CD14-positive monocyte (primary cell): ENCODE measurements around the gene SMYD4. TPM values are rescaled to one million over a fixed set of nuclear protein-coding genes. Genes with fewer than 3 reads are reported as not detected.

ENCODE experiments used
- DNase-seq, 3 donors: peaks; one replicate each; pipeline ENCODE4 v3.0.0-alpha.2; 2011 to 2022
- H2AFZ ChIP-seq: 2 replicates; pipeline ENCODE4 v1.6.0; 2012; ENCODE audit warnings: mild to moderate bottlenecking, low read depth, low read length, inconsistent platforms; ENCODE audit not compliant: insufficient read depth, poor library complexity, severe bottlenecking
- H3K27ac ChIP-seq, 2 donors: 1 replicate in 1 of 2; 2 replicates in 1 of 2; pipeline ENCODE4 v1.5.1; 2012 to 2013; ENCODE audit warnings: low read length in 2 of 2, control low read depth in 1 of 2, inconsistent platforms in 1 of 2, low read depth in 1 of 2, mild to moderate bottlenecking in 1 of 2
- H3K27me3 ChIP-seq, 2 donors: one replicate each; pipeline versions ENCODE4 v1.6.0 to v1.6.1; 2011 to 2013; ENCODE audit warnings: low read length in 2 of 2; ENCODE audit not compliant: control insufficient read depth in 2 of 2, insufficient read depth in 2 of 2
- H3K36me3 ChIP-seq, 2 donors: replicated peaks in 1 of 2; 1 replicate in 1 of 2; 2 replicates in 1 of 2; pipeline versions ENCODE4 v1.5.1 to v1.6.1; 2012 to 2013; ENCODE audit warnings: low read length in 2 of 2, control low read depth in 1 of 2, inconsistent platforms in 1 of 2, mild to moderate bottlenecking in 1 of 2; ENCODE audit not compliant: insufficient read depth in 2 of 2, control insufficient read depth in 1 of 2
- H3K4me1 ChIP-seq, 2 donors: 1 replicate in 1 of 2; 2 replicates in 1 of 2; pipeline versions ENCODE4 v1.5.1 to v1.6.1; 2012 to 2013; ENCODE audit warnings: low read length in 2 of 2, control low read depth in 1 of 2, inconsistent platforms in 1 of 2, mild to moderate bottlenecking in 1 of 2, moderate library complexity in 1 of 2; ENCODE audit not compliant: insufficient read depth in 2 of 2, control insufficient read depth in 1 of 2
- H3K4me2 ChIP-seq: replicated peaks from 2 replicates; pipeline ENCODE3; 2012; ENCODE audit warnings: low read length, moderate library complexity, mild to moderate bottlenecking; ENCODE audit not compliant: poor library complexity, severe bottlenecking; ENCODE audit errors: extremely low read depth
- H3K4me3 ChIP-seq, 3 experiments: fragments of 200-600 bp in 1 of 3; sonication (generic) in 1 of 3; replicated peaks in 1 of 3; 1 replicate in 2 of 3; 2 replicates in 1 of 3; pipeline ENCODE4 v1.5.1; 2011 to 2013; ENCODE audit warnings: low read length in 3 of 3, mild to moderate bottlenecking in 3 of 3, control low read depth in 2 of 3, low read depth in 2 of 3, inconsistent platforms in 1 of 3, moderate library complexity in 1 of 3
- H3K79me2 ChIP-seq: 2 replicates; pipeline ENCODE4 v1.6.0; 2012; ENCODE audit warnings: mild to moderate bottlenecking, control low read depth, inconsistent platforms, low read length, moderate library complexity; ENCODE audit not compliant: insufficient read depth
- H3K9ac ChIP-seq: 2 replicates; pipeline ENCODE4 v1.6.0; 2017; ENCODE audit warnings: low read length, mild to moderate bottlenecking; ENCODE audit not compliant: insufficient read depth, poor library complexity, severe bottlenecking
- H3K9me3 ChIP-seq, 2 donors: replicated peaks in 1 of 2; 1 replicate in 1 of 2; 2 replicates in 1 of 2; pipeline versions ENCODE4 v1.5.1 to v1.6.1; 2012 to 2013; ENCODE audit warnings: low read length in 2 of 2, control low read depth in 1 of 2; ENCODE audit not compliant: control insufficient read depth in 1 of 2, insufficient read depth in 1 of 2
- H4K20me1 ChIP-seq: 2 replicates; pipeline ENCODE4 v1.6.0; 2012; ENCODE audit warnings: mild to moderate bottlenecking, low read length, control low read depth, moderate library complexity; ENCODE audit not compliant: insufficient read depth
- H3K27ac Mint-ChIP-seq, 7 donors: one replicate each; pipeline ENCODE4 v1.8.0; 2020; ENCODE audit warnings: mild to moderate bottlenecking in 7 of 7, mixed read lengths in 7 of 7, moderate library complexity in 6 of 7, inconsistent platforms in 2 of 7
- H3K27me3 Mint-ChIP-seq, 3 donors: one replicate each; pipeline ENCODE4 v1.8.0; 2021 to 2022; ENCODE audit warnings: low read depth in 3 of 3, mild to moderate bottlenecking in 3 of 3, mixed read lengths in 3 of 3, moderate library complexity in 3 of 3, inconsistent platforms in 1 of 3
- H3K36me3 Mint-ChIP-seq, 2 donors: one replicate each; pipeline ENCODE4 v1.8.0; 2020; ENCODE audit warnings: mixed read lengths in 2 of 2, inconsistent platforms in 1 of 2, mild to moderate bottlenecking in 1 of 2
- H3K4me1 Mint-ChIP-seq: one replicate; pipeline ENCODE4 v1.8.0; 2020; ENCODE audit warnings: mild to moderate bottlenecking, mixed read lengths
- H3K4me3 Mint-ChIP-seq, 2 donors: one replicate each; pipeline ENCODE4 v1.8.0; 2020; ENCODE audit warnings: mild to moderate bottlenecking in 2 of 2, mixed read lengths in 2 of 2, moderate library complexity in 1 of 2
- H3K9me3 Mint-ChIP-seq, 7 donors: one replicate each; pipeline ENCODE4 v1.8.0; 2020 to 2022; ENCODE audit warnings: mixed read lengths in 7 of 7, mild to moderate bottlenecking in 6 of 7, moderate library complexity in 6 of 7, inconsistent platforms in 2 of 7
- CTCF ChIP-seq: fragments of 200-600 bp; IDR thresholded peaks from one replicate; pipeline ENCODE4 v1.8.0; 2022; ENCODE audit warnings: antibody characterized with exemption, mild to moderate bottlenecking
- WGBS: methylation state at CpG from one replicate; pipeline ENCODE4 v1.1.5; 2013; ENCODE audit warnings: missing lambda C conversion rate; ENCODE audit not compliant: insufficient coverage; 5-methylcytosine and 5-hydroxymethylcytosine counted together
- intact Hi-C, 2 donors: fragments of 100-400 bp; cut with micrococcal nuclease; formaldehyde crosslinking; loops; one replicate each; pipeline versions ENCODE4 v1.15.0 to v1.15.1; 2023
- polyA plus RNA-seq, 3 donors: library from polyadenylated mRNA; depleted of rRNA in 1 of 3; unstranded in 2 of 3; stranded (reverse) in 1 of 3; fragments of 300-500 nt in 2 of 3; fragments of >200 nt in 1 of 3; fragmentation: Illumina TruSeq in 2 of 3; gene quantifications; 1 replicate in 2 of 3; 2 replicates in 1 of 3; pipeline ENCODE4 v1.2.3, GENCODE V29; 2012 to 2021

Gene SMYD4
- polyA plus RNA-seq, 3 donors = 3.2 to 7.6 (median 6.1) TPM

DNA sequence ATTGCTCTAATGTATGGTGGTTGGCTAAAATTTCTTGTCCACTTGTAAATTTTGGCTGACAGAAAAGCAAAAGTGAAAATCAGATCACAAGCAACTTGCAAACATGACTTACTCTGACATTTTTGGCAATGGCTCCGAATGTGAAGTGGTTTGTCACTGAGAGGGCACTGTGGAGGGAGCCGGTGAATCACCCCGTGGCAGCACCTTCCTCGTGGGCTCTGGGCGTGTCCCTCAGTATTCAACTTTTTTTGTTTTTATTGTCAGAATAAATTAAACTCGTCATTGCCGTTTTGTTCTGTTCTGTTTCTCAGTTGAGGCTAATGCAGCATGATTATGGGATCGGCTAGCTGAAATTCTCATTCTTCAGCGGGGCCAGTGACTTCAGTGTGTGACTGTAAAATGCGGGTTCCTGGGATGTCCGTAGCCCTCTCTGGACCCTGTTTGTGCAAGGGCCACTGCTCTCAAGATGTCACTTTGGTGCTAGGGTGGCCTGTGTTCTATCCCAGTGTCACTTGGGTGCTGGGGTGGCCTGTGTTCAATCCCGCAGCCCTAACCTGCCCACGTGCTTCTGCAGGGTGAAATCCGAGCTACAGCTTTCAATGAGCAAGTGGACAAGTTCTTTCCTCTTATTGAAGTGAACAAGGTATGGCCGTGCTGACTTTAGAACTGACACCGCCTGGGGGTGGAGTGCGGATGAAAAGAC lies 48.9 kb upstream of the SMYD4 start:
- 97% methylated on average over 11 of the region's 17 CpGs for WGBS
- Mint-ChIP-seq H3K27me3 (no peaks in the 10 kb centered on the region), H3K9me3 (no peaks in the 10 kb centered on the region), H3K4me1 (no peaks in the 10 kb centered on the region), H3K4me3 (no peak overlapping the region), H3K36me3 (peaks cover 76 to 86% of the 10 kb centered on the region in 2 donors), H3K27ac (peak overlapping the region in 1 of 7 donors; percentile 6)
- H3K4me3 ChIP-seq = no peak overlapping the region
- H3K9me3 ChIP-seq = no peaks in the 10 kb centered on the region
- peaks cover 74 to 93% of the 10 kb centered on the region in 2 donors for H3K36me3 ChIP-seq
- TF ChIP-seq CTCF = no peak
- H3K79me2 ChIP-seq = no peaks in the 10 kb centered on the region
- no peak overlapping the region for H3K27ac ChIP-seq
- no peaks in the 10 kb centered on the region for H3K27me3 ChIP-seq
- no peak overlapping the region for H3K4me2 ChIP-seq
- DNase-seq = no peak
- intact Hi-C loops = no loop called here
- H3K9ac ChIP-seq = no peak overlapping the region
- H4K20me1 ChIP-seq = no peaks in the 10 kb centered on the region
- no peak overlapping the region for H2AFZ ChIP-seq
- no peaks in the 10 kb centered on the region for H3K4me1 ChIP-seq

DNA sequence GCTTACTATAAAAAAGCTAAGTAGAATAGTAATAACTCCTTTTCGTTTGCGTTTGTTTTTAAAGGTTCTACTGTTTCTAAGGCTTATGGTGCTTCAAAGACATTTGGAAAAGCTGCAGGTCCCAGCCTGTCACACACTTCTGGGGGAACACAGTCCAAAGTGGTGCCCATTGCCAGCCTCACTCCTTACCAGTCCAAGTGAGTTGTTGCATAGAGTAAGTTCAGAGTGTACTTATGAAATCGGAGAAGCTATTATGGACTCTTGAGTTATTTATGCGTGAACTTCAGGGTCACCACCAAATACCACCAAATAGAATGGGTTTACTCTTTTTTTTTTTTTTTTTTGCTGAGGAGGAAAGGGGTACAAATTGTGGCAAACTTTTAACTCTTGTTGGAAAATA lies 45.9 kb upstream of the SMYD4 start:
- intact Hi-C loops = no loop called here
- H3K36me3 Mint-ChIP-seq = peaks cover 81 to 92% of the 10 kb centered on the region in 2 donors
- TF ChIP-seq CTCF = no peak
- no peak overlapping the region for H3K4me3 Mint-ChIP-seq
- no peaks in the 10 kb centered on the region for H3K4me1 Mint-ChIP-seq
- no peaks in the 10 kb centered on the region for H3K79me2 ChIP-seq
- H3K27ac Mint-ChIP-seq = no peak overlapping the region
- H3K36me3 ChIP-seq = peaks cover 75 to 97% of the 10 kb centered on the region in 2 donors
- H3K9me3 ChIP-seq = no peaks in the 10 kb centered on the region
- H3K27ac ChIP-seq = no peak overlapping the region
- no peak overlapping the region for H2AFZ ChIP-seq
- H3K4me3 ChIP-seq = no peak overlapping the region
- H4K20me1 ChIP-seq = no peaks in the 10 kb centered on the region
- no peak overlapping the region for H3K9ac ChIP-seq
- WGBS = no CpG with 5 or more reads among the region's 4 CpGs
- no peak overlapping the region for H3K4me2 ChIP-seq
- no peaks in the 10 kb centered on the region for H3K27me3 Mint-ChIP-seq
- no peak for DNase-seq
- H3K4me1 ChIP-seq = no peaks in the 10 kb centered on the region
- H3K9me3 Mint-ChIP-seq = no peaks in the 10 kb centered on the region
- H3K27me3 ChIP-seq = no peaks in the 10 kb centered on the region
